ENCODE measurements around the gene ACER3.

Gene ACER3

DNA sequence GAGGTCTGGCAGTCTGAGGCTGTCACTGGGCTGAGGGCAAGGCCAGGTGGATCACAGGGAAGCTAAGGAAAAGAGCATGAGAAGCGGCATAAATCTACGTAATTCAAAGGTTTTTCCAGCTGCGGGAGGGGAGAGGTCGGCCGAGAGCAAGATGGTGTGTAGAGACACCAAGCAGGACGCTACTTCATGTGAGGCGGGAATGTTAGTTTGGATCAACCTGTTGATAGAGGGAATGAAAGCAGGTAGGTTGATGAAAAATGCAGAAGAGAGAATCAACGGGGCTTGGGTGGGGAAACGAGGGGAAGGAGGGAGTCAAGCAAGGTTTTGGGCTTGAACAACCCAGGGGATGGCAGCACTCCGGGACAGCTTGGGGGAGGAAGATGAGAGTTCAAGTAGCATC is 176.3 kb downstream of the ACER3 start:
- no peaks in the 10 kb centered on the region for H3K36me3 ChIP-seq (ENCODE audit: low read depth)
- DNase-seq (ENCODE audit: low spot score), result no peak
- H3K27me3 ChIP-seq (ENCODE audit: insufficient read depth, poor library complexity, severe bottlenecking), result peaks cover 19% of the 10 kb centered on the region
- ATAC-seq (ENCODE audit: low read depth), result no peak
- H3K9me3 ChIP-seq (ENCODE audit: severe bottlenecking), result no peaks in the 10 kb centered on the region
- H3K27ac ChIP-seq (ENCODE audit: poor library complexity, severe bottlenecking), result no peak overlapping the region
- H3K4me3 ChIP-seq (ENCODE audit: severe bottlenecking), result no peak overlapping the region
- TF ChIP-seq, protein P1, sequence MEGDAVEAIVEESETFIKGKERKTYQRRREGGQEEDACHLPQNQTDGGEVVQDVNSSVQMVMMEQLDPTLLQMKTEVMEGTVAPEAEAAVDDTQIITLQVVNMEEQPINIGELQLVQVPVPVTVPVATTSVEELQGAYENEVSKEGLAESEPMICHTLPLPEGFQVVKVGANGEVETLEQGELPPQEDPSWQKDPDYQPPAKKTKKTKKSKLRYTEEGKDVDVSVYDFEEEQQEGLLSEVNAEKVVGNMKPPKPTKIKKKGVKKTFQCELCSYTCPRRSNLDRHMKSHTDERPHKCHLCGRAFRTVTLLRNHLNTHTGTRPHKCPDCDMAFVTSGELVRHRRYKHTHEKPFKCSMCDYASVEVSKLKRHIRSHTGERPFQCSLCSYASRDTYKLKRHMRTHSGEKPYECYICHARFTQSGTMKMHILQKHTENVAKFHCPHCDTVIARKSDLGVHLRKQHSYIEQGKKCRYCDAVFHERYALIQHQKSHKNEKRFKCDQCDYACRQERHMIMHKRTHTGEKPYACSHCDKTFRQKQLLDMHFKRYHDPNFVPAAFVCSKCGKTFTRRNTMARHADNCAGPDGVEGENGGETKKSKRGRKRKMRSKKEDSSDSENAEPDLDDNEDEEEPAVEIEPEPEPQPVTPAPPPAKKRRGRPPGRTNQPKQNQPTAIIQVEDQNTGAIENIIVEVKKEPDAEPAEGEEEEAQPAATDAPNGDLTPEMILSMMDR (IDR thresholded peaks at IDR 0.05; ENCODE audit: poor library complexity, severe bottlenecking), result no peak
- H3K4me1 ChIP-seq (ENCODE audit: insufficient read depth, poor library complexity, severe bottlenecking), result no peaks in the 10 kb centered on the region

DNA sequence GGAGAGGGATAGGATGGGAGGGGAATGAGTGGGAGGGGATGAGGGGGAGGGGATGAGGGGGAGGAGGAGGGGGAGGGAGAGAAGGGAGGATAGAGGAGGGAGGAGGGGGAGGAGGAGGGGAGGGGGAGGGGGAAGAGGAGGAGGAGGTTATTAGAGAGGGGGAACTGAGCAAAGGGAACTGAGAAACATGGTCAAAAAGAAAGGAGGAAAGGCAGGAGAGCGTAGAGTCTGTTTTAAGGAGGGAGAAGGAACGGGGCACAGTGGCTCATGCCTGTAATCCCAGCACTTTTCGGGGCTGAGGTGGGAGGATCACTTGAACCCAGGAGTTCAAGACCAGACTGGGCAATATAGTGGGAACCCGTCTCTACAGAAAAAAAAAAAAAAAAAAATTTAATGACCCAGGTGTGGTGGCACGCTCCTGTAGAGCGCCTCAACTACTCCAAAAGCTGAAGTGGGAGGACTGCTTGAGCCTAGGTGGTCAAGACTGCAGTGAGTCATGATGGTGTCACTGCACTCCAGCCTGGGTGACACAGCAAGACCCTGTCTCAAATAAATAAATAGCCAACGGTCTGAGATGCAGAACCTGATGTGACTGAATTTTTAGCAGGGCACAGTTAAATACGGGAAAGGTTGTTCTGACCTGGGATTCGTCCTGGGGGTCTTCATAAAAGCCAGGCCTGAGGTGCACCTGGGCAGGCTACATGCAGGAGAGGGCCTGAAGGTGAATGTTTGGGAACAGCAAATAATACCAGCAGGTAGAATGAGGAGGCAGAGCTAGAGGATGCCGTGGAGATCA is 177.5 kb downstream of the ACER3 start:
- Histone ChIP-seq H3K4me3 (ENCODE audit: severe bottlenecking) (no peak overlapping the region), H3K27ac (ENCODE audit: poor library complexity, severe bottlenecking) (no peak overlapping the region), H3K9me3 (ENCODE audit: severe bottlenecking) (no peaks in the 10 kb centered on the region), H3K27me3 (ENCODE audit: insufficient read depth, poor library complexity, severe bottlenecking) (peaks cover 19% of the 10 kb centered on the region), H3K36me3 (ENCODE audit: low read depth) (no peaks in the 10 kb centered on the region), H3K4me1 (ENCODE audit: insufficient read depth, poor library complexity, severe bottlenecking) (no peaks in the 10 kb centered on the region)
- TF ChIP-seq, protein P1 (IDR thresholded peaks at IDR 0.05; ENCODE audit: poor library complexity, severe bottlenecking), result no peak
- ATAC-seq (ENCODE audit: low read depth), result no peak
- no peak for DNase-seq (ENCODE audit: low spot score)

DNA sequence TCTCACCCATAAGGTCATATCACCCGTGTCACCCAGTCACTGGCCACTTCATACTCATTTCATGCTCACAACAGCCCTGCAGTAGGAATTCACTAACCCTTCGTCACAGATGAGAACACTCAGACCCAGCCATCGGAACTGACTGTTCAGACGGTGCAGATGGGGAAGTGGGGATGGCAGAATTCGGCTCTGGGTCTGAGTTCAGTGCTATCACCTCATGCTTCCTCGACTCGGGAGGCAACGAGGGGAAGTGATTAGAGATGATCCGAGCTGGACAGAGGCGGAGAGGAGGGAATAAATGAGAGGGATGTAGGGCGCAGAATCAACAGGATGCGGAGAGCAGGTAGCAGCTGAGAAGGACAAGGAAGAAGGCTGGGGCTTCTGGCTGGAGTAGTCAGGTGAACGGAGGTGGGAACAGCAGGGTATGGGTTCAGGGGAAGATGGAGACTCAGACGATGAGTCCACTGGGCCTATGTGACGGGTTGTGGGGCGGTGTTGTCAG is 178.2 kb downstream of the ACER3 start:
- ATAC-seq (ENCODE audit: low read depth), result no peak
- no peaks in the 10 kb centered on the region for H3K9me3 ChIP-seq (ENCODE audit: severe bottlenecking)
- H3K27me3 ChIP-seq (ENCODE audit: insufficient read depth, poor library complexity, severe bottlenecking), result peaks cover 19% of the 10 kb centered on the region
- TF ChIP-seq, protein P1 (IDR thresholded peaks at IDR 0.05; ENCODE audit: poor library complexity, severe bottlenecking), result no peak
- H3K4me1 ChIP-seq (ENCODE audit: insufficient read depth, poor library complexity, severe bottlenecking), result no peaks in the 10 kb centered on the region
- DNase-seq (ENCODE audit: low spot score), result no peak
- no peaks in the 10 kb centered on the region for H3K36me3 ChIP-seq (ENCODE audit: low read depth)
- H3K4me3 ChIP-seq (ENCODE audit: severe bottlenecking), result no peak overlapping the region
- H3K27ac ChIP-seq (ENCODE audit: poor library complexity, severe bottlenecking), result no peak overlapping the region

DNA sequence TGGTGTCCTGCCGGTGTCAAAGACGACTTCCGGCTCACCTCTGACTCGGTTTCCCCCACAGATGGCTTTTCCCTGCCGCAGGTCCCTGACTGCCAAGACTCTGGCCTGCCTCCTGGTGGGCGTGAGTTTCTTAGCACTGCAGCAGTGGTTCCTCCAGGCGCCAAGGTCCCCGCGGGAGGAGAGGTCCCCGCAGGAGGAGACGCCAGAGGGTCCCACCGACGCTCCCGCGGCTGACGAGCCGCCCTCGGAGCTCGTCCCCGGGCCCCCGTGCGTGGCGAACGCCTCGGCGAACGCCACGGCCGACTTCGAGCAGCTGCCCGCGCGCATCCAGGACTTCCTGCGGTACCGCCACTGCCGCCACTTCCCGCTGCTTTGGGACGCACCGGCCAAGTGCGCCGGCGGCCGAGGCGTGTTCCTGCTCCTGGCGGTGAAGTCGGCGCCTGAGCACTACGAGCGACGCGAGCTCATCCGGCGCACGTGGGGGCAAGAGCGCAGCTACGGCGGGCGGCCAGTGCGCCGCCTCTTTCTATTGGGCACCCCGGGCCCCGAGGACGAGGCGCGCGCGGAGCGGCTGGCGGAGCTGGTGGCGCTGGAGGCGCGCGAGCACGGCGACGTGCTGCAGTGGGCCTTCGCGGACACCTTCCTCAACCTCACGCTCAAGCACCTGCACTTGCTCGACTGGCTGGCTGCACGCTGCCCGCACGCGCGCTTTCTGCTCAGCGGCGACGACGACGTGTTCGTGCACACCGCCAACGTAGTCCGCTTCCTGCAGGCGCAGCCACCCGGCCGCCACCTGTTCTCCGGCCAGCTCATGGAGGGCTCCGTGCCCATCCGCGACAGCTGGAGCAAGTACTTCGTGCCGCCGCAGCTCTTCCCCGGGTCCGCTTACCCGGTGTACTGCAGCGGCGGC is 179.0 kb downstream of the ACER3 start:
- TF ChIP-seq, protein P1 (IDR thresholded peaks at IDR 0.05; ENCODE audit: poor library complexity, severe bottlenecking), result peak; percentile 45
- H3K36me3 ChIP-seq (ENCODE audit: low read depth), result no peaks in the 10 kb centered on the region
- DNase-seq (ENCODE audit: low spot score), result no peak
- no peak overlapping the region for H3K27ac ChIP-seq (ENCODE audit: poor library complexity, severe bottlenecking)
- no peaks in the 10 kb centered on the region for H3K9me3 ChIP-seq (ENCODE audit: severe bottlenecking)
- H3K27me3 ChIP-seq (ENCODE audit: insufficient read depth, poor library complexity, severe bottlenecking), result peaks cover 19% of the 10 kb centered on the region
- no peaks in the 10 kb centered on the region for H3K4me1 ChIP-seq (ENCODE audit: insufficient read depth, poor library complexity, severe bottlenecking)
- ATAC-seq (ENCODE audit: low read depth), result peak; percentile 54
- H3K4me3 ChIP-seq (ENCODE audit: severe bottlenecking), result peak overlapping the region; percentile 23

All from RWPE2 (cell line).